K562 (cell line): ENCODE results near the gene FEN1. TPM values are rescaled to one million over a fixed set of nuclear protein-coding genes. Genes with fewer than 3 reads are reported as not detected.

Experiments used
- ATAC-seq: fragments of 200-7000 bp; cut with Tn5 transposase; 3 replicates; pipeline ENCODE4 v1.9.1; 2020; ENCODE audit warnings: moderate library complexity
- BruUV-seq: library from RNA; stranded (reverse); fragments of 400-500 nt; replicated peaks from 2 replicates; lab custom pipeline; 2021; lab: Mats Ljungman, UMichigan
- CTCF ChIA-PET: fragments of 300-600 bp; formaldehyde crosslinking; extraction: SDS; loops from one replicate; lab custom pipeline; 2021; ENCODE audit warnings: low intra/inter-chr PET ratio; lab: Yijun Ruan, JAX
- POLR2A ChIA-PET: fragments of 300-600, 350-650 bp; sonication (Branson Sonifier 250); formaldehyde crosslinking; extraction: SDS; loops from one replicate; lab custom pipeline; 2021; ENCODE audit warnings: antibody characterized with exemption, inconsistent platforms; lab: Yijun Ruan, JAX
- DNase-seq, 4 experiments: peaks; one replicate each; pipeline versions ENCODE4 v3.0.0 to v3.0.0-alpha.2; 2011 to 2018; ENCODE audit warnings: low spot score in 3 of 4, mixed read lengths in 3 of 4; ENCODE audit errors: extremely low read depth in 1 of 4
- FAIRE-seq: peaks from 2 replicates; lab custom pipeline; 2011; peaks lifted over from hg19 to GRCh38; lab: Jason Lieb, UNC
- H2AFZ ChIP-seq: 2 replicates; pipeline ENCODE4 v1.6.0; 2011; ENCODE audit warnings: low read depth, low read length, control low read depth, inconsistent platforms
- H3K27ac ChIP-seq: fragments of 200-600 bp; 3 replicates; pipeline ENCODE4 v1.8.0; 2011; ENCODE audit warnings: low read depth, mild to moderate bottlenecking, control low read depth, inconsistent platforms, low read length, moderate library complexity, mixed read lengths; ENCODE audit errors: extremely low read depth
- H3K27me3 ChIP-seq, 2 experiments: fragments of 300-600 bp in 1 of 2; 2 replicates in 1 of 2; 3 replicates in 1 of 2; pipeline versions ENCODE4 v1.6.0 to v1.8.0; 2011; ENCODE audit warnings: inconsistent platforms in 2 of 2, low read length in 2 of 2, mild to moderate bottlenecking in 1 of 2, mixed read lengths in 1 of 2, moderate library complexity in 1 of 2; ENCODE audit not compliant: control insufficient read depth in 2 of 2, insufficient read depth in 2 of 2
- H3K36me3 ChIP-seq: fragments of 300-600 bp; 3 replicates; pipeline ENCODE4 v1.8.0; 2011; ENCODE audit warnings: mild to moderate bottlenecking, low read length, inconsistent platforms; ENCODE audit not compliant: control insufficient read depth, insufficient read depth
- H3K4me1 ChIP-seq, 2 experiments: fragments of 200-600 bp in 1 of 2; replicated peaks in 1 of 2; 2 replicates in 1 of 2; 3 replicates in 1 of 2; pipeline versions ENCODE4 v1.5.1 to v1.8.0; 2011; ENCODE audit warnings: inconsistent platforms in 2 of 2, low read length in 2 of 2, mild to moderate bottlenecking in 1 of 2, mixed read lengths in 1 of 2, moderate library complexity in 1 of 2; ENCODE audit not compliant: control insufficient read depth in 2 of 2, insufficient read depth in 2 of 2
- H3K4me2 ChIP-seq: 2 replicates; pipeline ENCODE4 v1.6.1; 2011; ENCODE audit warnings: low read length, control low read depth, inconsistent platforms, mixed read lengths; ENCODE audit not compliant: insufficient read depth
- H3K4me3 ChIP-seq: fragments of 200-600 bp; sonication (generic), shearing (Covaris generic); 2 replicates; pipeline ENCODE4 v1.5.1; 2016; ENCODE audit warnings: control low read depth, inconsistent platforms
- H3K79me2 ChIP-seq: fragments of 200-600 bp; 3 replicates; pipeline ENCODE4 v1.8.0; 2011; ENCODE audit warnings: low read length, inconsistent platforms; ENCODE audit not compliant: control insufficient read depth, insufficient read depth
- H3K9ac ChIP-seq, 2 experiments: 2 replicates each; pipeline versions ENCODE4 v1.6.0 to v1.6.1; 2011; ENCODE audit warnings: low read depth in 2 of 2, low read length in 2 of 2, control low read depth in 1 of 2, inconsistent platforms in 1 of 2, mild to moderate bottlenecking in 1 of 2, mixed read lengths in 1 of 2; ENCODE audit not compliant: insufficient read depth in 1 of 2
- H3K9me1 ChIP-seq: one replicate; pipeline ENCODE4 v1.6.0; 2011; ENCODE audit warnings: inconsistent platforms, mild to moderate bottlenecking, low read length, moderate library complexity; ENCODE audit not compliant: control insufficient read depth, insufficient read depth
- H3K9me3 ChIP-seq: replicated peaks from 2 replicates; pipeline ENCODE4 v1.5.1; 2011; ENCODE audit warnings: low read depth, low read length, inconsistent platforms; ENCODE audit not compliant: control insufficient read depth, insufficient read depth
- H4K20me1 ChIP-seq: replicated peaks from 2 replicates; pipeline ENCODE4 v1.6.1; 2011; ENCODE audit warnings: low read length, inconsistent platforms, mixed read lengths; ENCODE audit not compliant: control insufficient read depth, insufficient read depth
- CGGBP1 ChIP-seq: fragments of 250-450 bp; sonication (Bioruptor Pico); IDR thresholded peaks from 2 replicates; pipeline ENCODE4 v1.9.0; 2021; ENCODE audit warnings: mild to moderate bottlenecking
- ILK ChIP-seq: fragments of 450-650 bp; IDR thresholded peaks from 2 replicates; pipeline ENCODE4 v1.6.1; 2016; ENCODE audit warnings: missing genetic modification characterization, low read depth, mild to moderate bottlenecking, missing compliant biosample characterization, moderate library complexity, borderline replicate concordance
- RBFOX2 ChIP-seq: fragments of 200-400 bp; formaldehyde crosslinking; IDR thresholded peaks from 2 replicates; pipeline ENCODE4 v1.6.1; 2017; ENCODE audit warnings: low read depth, mild to moderate bottlenecking, low read length, moderate library complexity
- TEAD1 ChIP-seq, 2 experiments: fragments of 450-650 bp in 1 of 2; sonication (generic) in 1 of 2; formaldehyde crosslinking; IDR thresholded peaks; 2 replicates each; pipeline versions ENCODE4 v1.4.0 to v1.8.0; 2020 to 2022; ENCODE audit warnings: mild to moderate bottlenecking in 2 of 2, missing genetic modification reagents in 1 of 2
- WGBS: fragments of 100-300 bp; shearing (Covaris generic); methylation state at CpG from one replicate; pipeline ENCODE4 v1.1.6; 2016; ENCODE audit warnings: low coverage, mixed read lengths; ENCODE audit not compliant: insufficient coverage; ENCODE audit errors: missing lambda C conversion rate; 5-methylcytosine and 5-hydroxymethylcytosine counted together
- in situ Hi-C: fragments of 300-500 bp; cut with MboI; formaldehyde crosslinking; loops from 4 replicates; pipeline ENCODE4 v1.15.0; 2018; ENCODE audit warnings: inconsistent platforms, mixed read lengths
- intact Hi-C: fragments of 100-400 bp; cut with micrococcal nuclease; formaldehyde crosslinking; loops from 2 replicates; pipeline ENCODE4 v1.14.2; 2022
- polyA plus RNA-seq, 8 experiments: library from polyadenylated mRNA; depleted of rRNA in 4 of 8; stranded (reverse) in 5 of 8; unstranded in 3 of 8; fragments of >200 nt; fragmentation: Nextera tagmentation in 2 of 8; fragmentation: Illumina TruSeq in 1 of 8; extraction: Ambion mirVana in 2 of 8; extraction: Trizol in 1 of 8; gene quantifications; 2 replicates each; pipeline versions ENCODE4 v1.2.1 to v1.2.3, GENCODE V29; 2011 to 2014; ENCODE audit warnings: inconsistent platforms in 1 of 8, missing spikeins in 1 of 8
- total RNA-seq, 7 experiments: library from RNA; depleted of rRNA in 6 of 7; stranded (reverse); fragments of >200 nt in 6 of 7; fragmentation: Illumina TruSeq in 2 of 7; extraction: Trizol in 2 of 7; gene quantifications; 2 replicates each; pipeline versions ENCODE4 v1.2.1 to v1.2.3, GENCODE V29; 2011 to 2021; ENCODE audit warnings: low replicate concordance in 1 of 7

Gene FEN1
- total and polyA plus RNA-seq, 9 of the 15 experiments (the other 6 are each of a cell fraction or from before 2014, with no cell fraction given) = 58.1 to 156 (median 137) TPM

GRCh38 chr11:61783717-61784505, 8.8 kb upstream of the FEN1 start:
- ChIA-PET POLR2A (interaction anchor here (0.5 to 1.6 kb wide), 5 partner anchors 9 to 354 kb away, joined by 3 to 8 read pairs (median 4); partner anchors contain the start of genes CPSF7, FEN1, SDHAF2 and TMEM258), CTCF (no interaction called here)
- Histone ChIP-seq H3K79me2 (0 out of 3 replicates have a peak, but pooled peaks cover 2% of the 10 kb centered on the region), H2AFZ (no peak overlapping the region), H3K9me1 (no peaks in the 10 kb centered on the region), H3K4me3 (no peak overlapping the region), H3K27ac (no peak overlapping the region), H3K27me3 (no peaks in the 10 kb centered on the region), H3K4me2 (no peak overlapping the region), H3K9ac (peak overlapping the region in 1 of 2 experiments; percentile 61; a peak in 1 of 4 replicates), H4K20me1 (peaks cover 6% of the 10 kb centered on the region), H3K36me3 (peaks cover 71% of the 10 kb centered on the region), H3K9me3 (no peaks in the 10 kb centered on the region), H3K4me1 (peaks cover 0 to 18% of the 10 kb centered on the region in 2 experiments; a peak in 2 of 5 replicates)
- in situ Hi-C loops (no loop called here), intact Hi-C loops (no loop called here)
- WGBS = 79% methylated on average over 12 of the region's 13 CpGs
- ATAC-seq (no peak), DNase-seq (no peak), FAIRE-seq (no peak)
- BruUV-seq = no TSS peak
- peak; percentile 22; the same call in 1 of the 2 replicates for TF ChIP-seq RBFOX2
- TF ChIP-seq ILK (tag) = no peak
- TF ChIP-seq TEAD1 (CRISPR knock-in tag; IDR thresholded peaks at IDR 0.05) = 0 out of 4 replicates have a peak, but pooled peaks of 1 of the 2 experiments have one; percentile 37
- no peak for TF ChIP-seq CGGBP1
